Suprapubic skin (tissue), 3 donors: ENCODE data around the gene NEK11.

Experiments used
- EP300 ChIP-seq: sonication (generic); formaldehyde crosslinking; IDR thresholded peaks from one replicate; pipeline ENCODE4 v1.6.1; 2017; ENCODE audit warnings: antibody characterized with exemption
- POLR2A ChIP-seq, 2 donors: fragments of 450-650 bp; IDR thresholded peaks; one replicate each; pipeline ENCODE4 v1.6.1; 2017; ENCODE audit warnings: antibody characterized with exemption in 2 of 2, mild to moderate bottlenecking in 2 of 2, moderate library complexity in 2 of 2
- TF ChIP-seq, protein P1 (sequence below), 2 donors: fragments of 200-600 bp in 1 of 2; fragments of 450-650 bp in 1 of 2; sonication (generic) in 1 of 2; IDR thresholded peaks; one replicate each; pipeline ENCODE4 v1.5.1; 2016 to 2019; ENCODE audit warnings: antibody characterized with exemption in 2 of 2, mild to moderate bottlenecking in 1 of 2, moderate library complexity in 1 of 2

- TF ChIP-seq EP300 (no peak), POLR2A (IDR thresholded peaks at IDR 0.05) (no peak)
- TF ChIP-seq, protein P1, sequence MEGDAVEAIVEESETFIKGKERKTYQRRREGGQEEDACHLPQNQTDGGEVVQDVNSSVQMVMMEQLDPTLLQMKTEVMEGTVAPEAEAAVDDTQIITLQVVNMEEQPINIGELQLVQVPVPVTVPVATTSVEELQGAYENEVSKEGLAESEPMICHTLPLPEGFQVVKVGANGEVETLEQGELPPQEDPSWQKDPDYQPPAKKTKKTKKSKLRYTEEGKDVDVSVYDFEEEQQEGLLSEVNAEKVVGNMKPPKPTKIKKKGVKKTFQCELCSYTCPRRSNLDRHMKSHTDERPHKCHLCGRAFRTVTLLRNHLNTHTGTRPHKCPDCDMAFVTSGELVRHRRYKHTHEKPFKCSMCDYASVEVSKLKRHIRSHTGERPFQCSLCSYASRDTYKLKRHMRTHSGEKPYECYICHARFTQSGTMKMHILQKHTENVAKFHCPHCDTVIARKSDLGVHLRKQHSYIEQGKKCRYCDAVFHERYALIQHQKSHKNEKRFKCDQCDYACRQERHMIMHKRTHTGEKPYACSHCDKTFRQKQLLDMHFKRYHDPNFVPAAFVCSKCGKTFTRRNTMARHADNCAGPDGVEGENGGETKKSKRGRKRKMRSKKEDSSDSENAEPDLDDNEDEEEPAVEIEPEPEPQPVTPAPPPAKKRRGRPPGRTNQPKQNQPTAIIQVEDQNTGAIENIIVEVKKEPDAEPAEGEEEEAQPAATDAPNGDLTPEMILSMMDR (IDR thresholded peaks at IDR 0.05) = no peak
Observed at GRCh38 chr3:131007782-131008181, 18.9 kb upstream of the NEK11 start.
